Fibroblast of skin of scalp (primary cell): ENCODE measurements around the gene PPP1R16B.
A peak's percentile ranks its signal among the peaks of the same experiment; 100 is the strongest.
"Not testable (repeated sequence)": the region's sequence is repeated elsewhere in the genome, so short reads cannot be mapped to it uniquely, and the experiment has no call there.

ENCODE experiments used
- DNase-seq: peaks from one replicate; pipeline ENCODE4 v3.0.0-alpha.2; 2013

The PPP1R16B gene

GRCh38 chr20:38937978-38938473 is 132.5 kb downstream of the PPP1R16B start:
- DNase-seq: no peak

DNA sequence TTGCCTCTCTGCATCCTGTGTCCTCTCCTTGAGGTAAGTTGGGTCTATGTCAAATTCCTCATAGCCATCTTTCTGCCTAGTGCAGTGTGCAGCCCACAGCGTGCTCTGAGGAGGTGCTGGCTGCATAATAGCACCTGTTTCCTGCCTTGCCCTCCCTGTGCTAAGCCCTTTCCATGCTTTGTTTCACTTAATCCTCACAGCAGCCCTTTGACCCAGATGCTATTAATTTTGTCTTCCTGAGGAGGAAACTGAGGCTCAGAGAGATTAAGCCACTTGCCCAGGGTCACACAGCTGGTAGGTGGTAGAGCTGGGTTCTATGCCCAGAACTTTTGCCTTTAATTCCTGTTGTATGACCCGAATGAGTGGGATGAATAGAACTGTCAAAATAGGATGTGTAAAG is 134.2 kb downstream of the PPP1R16B start:
- DNase-seq: no peak

- DNase-seq: no peak
These were observed 135.1 kb downstream of the PPP1R16B start for GRCh38 chr20:38940644-38941043.

- DNase-seq: no peak
These were observed 136.4 kb downstream of the PPP1R16B start for GRCh38 chr20:38941726-38942389.

DNA sequence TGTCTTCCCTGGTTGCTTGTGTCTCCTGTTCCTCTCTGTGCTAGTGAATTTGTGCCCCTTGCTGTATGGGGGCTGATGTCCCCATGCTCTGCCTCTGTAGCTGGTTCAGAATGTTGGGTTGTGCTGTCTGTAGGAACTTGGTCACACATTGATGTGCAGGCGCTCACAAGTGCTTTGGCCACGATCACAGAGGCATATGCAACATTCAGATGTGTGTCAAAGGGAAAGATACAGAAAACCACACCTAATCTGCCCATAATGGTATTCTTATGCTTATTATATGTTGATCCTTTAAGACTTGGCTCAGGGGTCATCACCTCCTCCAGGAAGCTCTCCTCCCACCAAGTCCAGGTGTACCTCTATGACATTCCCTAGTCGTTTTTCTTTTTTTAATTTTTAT is 139.5 kb downstream of the PPP1R16B start:
- DNase-seq: no peak

DNA sequence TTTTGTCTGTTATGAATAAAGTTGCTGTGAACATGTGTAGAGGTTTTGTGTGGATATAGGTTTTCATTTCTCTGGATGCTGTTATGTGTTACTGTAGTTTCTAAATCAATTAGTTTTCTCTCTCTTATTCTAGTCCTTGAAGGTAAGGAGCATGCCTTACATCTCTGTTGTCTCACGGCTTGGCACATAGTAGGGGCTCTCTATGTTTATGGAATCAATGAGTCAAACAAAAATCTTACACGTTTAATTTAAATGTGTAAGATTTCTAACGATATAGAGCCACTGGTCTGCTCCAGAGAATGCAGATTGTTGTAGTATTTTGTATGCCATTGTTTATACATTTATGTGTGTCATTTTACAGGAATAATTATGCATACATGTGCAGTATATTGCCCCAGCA is 141.3 kb downstream of the PPP1R16B start:
- DNase-seq: no peak

DNA sequence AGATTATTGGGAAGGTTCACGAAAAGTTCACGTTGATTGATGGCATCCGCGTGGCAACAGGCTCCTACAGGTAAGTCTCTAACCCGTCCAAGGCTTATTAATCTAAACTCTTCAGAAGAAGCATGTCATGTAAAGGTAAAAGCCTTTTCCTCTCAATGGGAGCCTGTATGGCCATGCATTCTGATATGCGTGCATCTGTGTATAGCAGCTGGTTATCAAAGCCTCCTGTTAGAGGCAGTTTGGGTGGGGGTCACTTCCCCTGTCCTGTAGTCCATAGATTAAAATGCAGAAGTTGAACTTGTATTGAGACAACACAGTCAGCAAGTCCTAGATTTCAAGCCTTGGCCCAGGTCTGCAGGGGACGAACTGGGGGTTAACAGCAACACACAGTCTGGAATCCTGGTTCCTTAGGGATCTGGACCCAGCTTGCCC is 142.4 kb downstream of the PPP1R16B start:
- no peak for DNase-seq

- no peak for DNase-seq
These were observed 144.8 kb downstream of the PPP1R16B start for GRCh38 chr20:38950254-38950653.

DNA sequence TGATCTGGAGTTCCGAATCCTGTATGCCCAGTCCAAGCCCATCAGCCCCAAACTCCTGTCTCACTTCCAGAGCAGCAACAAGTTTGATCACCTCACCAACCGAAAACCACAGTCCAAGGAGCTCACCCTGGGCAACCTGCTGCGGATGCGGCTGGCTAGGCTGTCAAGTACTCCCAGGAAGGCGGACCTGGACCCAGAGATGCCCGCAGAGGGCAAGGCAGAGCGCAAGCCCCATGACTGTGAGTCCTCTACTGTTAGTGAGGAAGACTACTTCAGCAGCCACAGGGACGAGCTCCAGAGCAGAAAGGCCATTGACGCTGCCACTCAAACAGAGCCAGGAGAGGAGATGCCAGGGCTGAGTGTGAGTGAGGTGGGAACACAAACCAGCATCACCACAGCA is 146.1 kb downstream of the PPP1R16B start:
- no peak for DNase-seq

- DNase-seq: no peak
These were observed 146.7 kb downstream of the PPP1R16B start for GRCh38 chr20:38952153-38952552.

GRCh38 chr20:38953630-38954340 is 148.3 kb downstream of the PPP1R16B start:
- DNase-seq: no peak

DNA sequence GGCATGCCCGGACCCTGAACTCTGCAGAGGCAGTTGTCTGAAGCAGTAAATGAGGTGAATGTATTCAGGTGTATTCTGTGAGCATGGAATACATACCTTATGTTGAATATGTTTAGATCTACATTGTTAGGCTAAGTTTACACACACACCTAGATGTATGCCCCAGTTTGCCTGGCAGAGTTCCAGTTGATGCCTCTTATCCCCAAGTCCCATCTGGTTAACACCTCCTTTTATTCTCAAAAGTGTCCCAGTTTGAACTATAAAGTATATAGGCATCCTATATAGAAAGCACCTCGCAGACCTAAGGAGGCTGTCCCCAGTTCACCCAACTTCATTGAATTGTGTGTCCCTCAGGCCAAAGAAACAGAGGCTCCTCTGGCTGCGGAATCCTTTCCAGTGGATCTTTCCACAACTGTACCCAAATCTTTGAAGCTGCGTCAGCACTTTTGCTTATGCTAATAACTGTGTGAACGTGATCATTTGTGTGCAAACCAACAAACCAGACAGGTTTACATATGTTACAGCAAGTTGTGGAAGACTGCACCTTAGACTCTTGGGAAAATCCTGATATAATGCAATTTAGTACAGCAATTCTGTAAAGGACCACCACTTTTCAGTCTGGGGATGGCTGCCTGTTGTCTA is 151.9 kb downstream of the PPP1R16B start:
- DNase-seq: no peak

DNA sequence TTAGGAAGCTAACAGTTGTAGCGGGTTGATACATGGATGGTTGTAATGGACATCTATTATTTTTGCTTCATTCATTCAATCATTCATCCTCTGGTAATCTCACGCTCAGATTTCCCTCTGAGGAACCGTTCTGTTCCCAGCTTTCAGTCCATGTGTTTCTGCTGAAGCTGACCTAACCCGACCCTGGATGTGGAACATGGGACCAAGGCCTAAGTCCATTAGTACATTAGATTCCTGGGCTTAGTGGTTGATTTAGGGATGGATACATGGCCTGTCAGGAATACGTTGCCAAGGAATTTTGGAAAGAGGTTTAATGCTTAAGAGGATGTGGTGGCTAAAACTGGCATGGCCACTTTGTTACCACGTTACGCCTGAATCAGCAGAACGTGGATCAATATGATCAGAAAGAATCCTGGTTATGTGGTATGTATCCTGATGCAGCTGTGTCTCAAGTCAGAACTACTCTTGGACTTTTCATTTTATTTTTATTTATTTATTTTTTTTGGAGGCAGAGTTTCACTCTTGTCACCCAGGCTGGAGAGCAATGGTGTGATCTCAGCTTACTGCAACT is 152.5 kb downstream of the PPP1R16B start:
- DNase-seq: no peak

GRCh38 chr20:38960187-38960687 is 154.7 kb downstream of the PPP1R16B start:
- not testable (repeated sequence) for DNase-seq

GRCh38 chr20:38961530-38962043 is 156.1 kb downstream of the PPP1R16B start:
- DNase-seq: no peak

GRCh38 chr20:38962044-38962927 is 156.8 kb downstream of the PPP1R16B start, which contains the start of gene DHX35:
TSS of gene DHX35 (plus strand) at chr20:38962344. CDS start at chr20:38962368, 24 bp downstream.
- DNase-seq: peak; percentile 97

- DNase-seq: no peak
These were observed 157.5 kb downstream of the PPP1R16B start for GRCh38 chr20:38962928-38963401.

GRCh38 chr20:38963745-38964144 is 158.2 kb downstream of the PPP1R16B start:
- DNase-seq: no peak

GRCh38 chr20:38965264-38965663 is 159.8 kb downstream of the PPP1R16B start:
- no peak for DNase-seq

DNA sequence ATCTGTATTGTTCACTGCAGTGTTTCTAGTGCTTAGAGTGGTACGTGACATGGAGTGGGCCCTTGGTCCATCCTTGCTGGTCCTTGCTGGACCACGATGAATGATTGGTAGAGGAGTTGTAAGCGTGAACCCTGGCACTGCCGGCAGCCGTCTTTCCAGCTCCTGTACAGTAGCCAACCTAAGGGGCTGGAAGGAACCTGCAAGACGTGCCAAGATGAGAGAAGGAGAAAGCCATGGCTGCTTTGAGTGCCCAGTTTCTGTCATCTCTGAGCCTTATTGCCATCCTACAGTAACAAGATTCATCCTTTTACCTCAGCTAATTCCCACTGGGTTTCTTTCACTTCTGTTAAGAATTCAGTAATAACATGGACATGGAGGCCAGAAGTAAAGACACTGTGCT is 162.6 kb downstream of the PPP1R16B start:
- DNase-seq: no peak

DNA sequence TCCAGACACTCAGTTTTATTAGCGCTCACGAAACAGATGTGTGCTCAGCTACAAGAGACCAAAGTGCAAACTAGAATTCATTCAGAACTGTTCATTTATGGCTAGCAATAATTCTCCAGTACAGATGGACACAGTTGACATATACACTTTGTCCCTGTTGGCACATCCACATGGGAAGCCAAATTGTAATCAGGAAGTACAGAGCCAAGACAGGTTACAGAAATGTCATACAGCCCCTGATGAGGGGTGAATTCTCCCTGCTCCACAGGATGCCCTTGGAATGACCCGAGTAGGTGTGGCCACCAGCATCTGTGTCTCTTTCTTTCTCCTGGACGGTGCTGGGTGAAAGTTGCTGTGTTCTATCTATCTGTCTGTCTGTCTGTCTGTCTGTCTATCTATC is 164.2 kb downstream of the PPP1R16B start:
- peak; percentile 13 for DNase-seq
